ENCODE measurements around the gene ITGB3. TPM values are rescaled to one million over a fixed set of nuclear protein-coding genes. Genes with fewer than 3 reads are reported as not detected.

The ITGB3 gene
- total and polyA plus RNA-seq, 4 donors = 14.4 to 210 (median 50.4) TPM

- H3K36me3 ChIP-seq (ENCODE audit: control insufficient read depth in 1 of 2, insufficient read depth in 2 of 2, low read length in 1 of 2) = peaks cover under 1 to 4% of the 10 kb centered on the region in 2 donors
- no peaks in the 10 kb centered on the region for H3K27me3 ChIP-seq (ENCODE audit: control insufficient read depth in 1 of 2, insufficient read depth in 2 of 2, low read length in 1 of 2)
- DNase-seq (peak in 1 of 2 donors; percentile 79), ATAC-seq (ENCODE audit: low FRiP score) (no peak)
- 77 to 81% methylated on average over 14 of the region's 14 CpGs for WGBS, 2 donors
- peaks cover 5 to 15% of the 10 kb centered on the region in 2 donors for H3K4me1 ChIP-seq (ENCODE audit: control insufficient read depth in 1 of 2, insufficient read depth in 2 of 2, low read length in 2 of 2)
- H3K9me3 ChIP-seq (ENCODE audit: control insufficient read depth, low read length) = no peaks in the 10 kb centered on the region
- intact Hi-C loops (cut with DNase I) = no loop called here
- H3K4me3 ChIP-seq (ENCODE audit: low read length in 2 of 2) = no peak overlapping the region
- H3K27ac ChIP-seq (ENCODE audit: low read depth in 1 of 2, low read length in 2 of 2) = peak overlapping the region; percentile 91 to 100
These were observed 26.6 kb downstream of the ITGB3 start for GRCh38 chr17:47280072-47280811.

- H3K4me3 ChIP-seq (ENCODE audit: low read length in 2 of 2) = no peak overlapping the region
- H3K27me3 ChIP-seq (ENCODE audit: control insufficient read depth in 1 of 2, insufficient read depth in 2 of 2, low read length in 1 of 2) = no peaks in the 10 kb centered on the region
- WGBS, 2 donors = 87 to 89% methylated on average over 6 of the region's 6 CpGs
- ATAC-seq (ENCODE audit: low FRiP score) (no peak), DNase-seq (no peak)
- intact Hi-C loops (cut with DNase I) = no loop called here
- H3K4me1 ChIP-seq (ENCODE audit: control insufficient read depth in 1 of 2, insufficient read depth in 2 of 2, low read length in 2 of 2) = peaks cover 5 to 15% of the 10 kb centered on the region in 2 donors
- H3K9me3 ChIP-seq (ENCODE audit: control insufficient read depth, low read length) = no peaks in the 10 kb centered on the region
- peaks cover 6 to 8% of the 10 kb centered on the region in 2 donors for H3K36me3 ChIP-seq (ENCODE audit: control insufficient read depth in 1 of 2, insufficient read depth in 2 of 2, low read length in 1 of 2)
- peak overlapping the region; percentile 22 to 42 for H3K27ac ChIP-seq (ENCODE audit: low read depth in 1 of 2, low read length in 2 of 2)
These were observed 27.6 kb downstream of the ITGB3 start for GRCh38 chr17:47281216-47281615.

- WGBS, 2 donors = 94 to 96% methylated on average over 6 of the region's 6 CpGs
- H3K27me3 ChIP-seq (ENCODE audit: control insufficient read depth in 1 of 2, insufficient read depth in 2 of 2, low read length in 1 of 2) = no peaks in the 10 kb centered on the region
- intact Hi-C loops (cut with DNase I) = no loop called here
These were observed 31.4 kb downstream of the ITGB3 start for GRCh38 chr17:47285003-47285402.

GRCh38 chr17:47286198-47286914 is 32.7 kb downstream of the ITGB3 start:
- Histone ChIP-seq H3K4me1 (ENCODE audit: control insufficient read depth in 1 of 2, insufficient read depth in 2 of 2, low read length in 2 of 2) (no peaks in the 10 kb centered on the region), H3K27ac (ENCODE audit: low read depth in 1 of 2, low read length in 2 of 2) (no peak overlapping the region), H3K9me3 (ENCODE audit: control insufficient read depth, low read length) (no peaks in the 10 kb centered on the region), H3K36me3 (ENCODE audit: control insufficient read depth in 1 of 2, insufficient read depth in 2 of 2, low read length in 1 of 2) (peaks cover 17 to 18% of the 10 kb centered on the region in 2 donors), H3K4me3 (ENCODE audit: low read length in 2 of 2) (no peak overlapping the region), H3K27me3 (ENCODE audit: control insufficient read depth in 1 of 2, insufficient read depth in 2 of 2, low read length in 1 of 2) (no peaks in the 10 kb centered on the region)
- ATAC-seq (ENCODE audit: low FRiP score) (no peak), DNase-seq (no peak)
- intact Hi-C loops (cut with DNase I) = no loop called here
- WGBS, 2 donors = 87 to 90% methylated on average over 6 of the region's 6 CpGs

More at GRCh38 chr17:47285003-47285402, 31.4 kb downstream of the ITGB3 start:
- ATAC-seq (ENCODE audit: low FRiP score) (no peak), DNase-seq (no peak)
- H3K27ac ChIP-seq (ENCODE audit: low read depth in 1 of 2, low read length in 2 of 2) = no peak overlapping the region
- H3K9me3 ChIP-seq (ENCODE audit: control insufficient read depth, low read length) = no peaks in the 10 kb centered on the region
- H3K4me1 ChIP-seq (ENCODE audit: control insufficient read depth in 1 of 2, insufficient read depth in 2 of 2, low read length in 2 of 2) = peaks cover 0 to 7% of the 10 kb centered on the region in 2 donors
- H3K4me3 ChIP-seq (ENCODE audit: low read length in 2 of 2) = no peak overlapping the region
- H3K36me3 ChIP-seq (ENCODE audit: control insufficient read depth in 1 of 2, insufficient read depth in 2 of 2, low read length in 1 of 2) = peaks cover 11 to 18% of the 10 kb centered on the region in 2 donors

GRCh38 chr17:47287068-47287467 is 33.4 kb downstream of the ITGB3 start:
- DNase-seq = no peak
- Histone ChIP-seq H3K27ac (ENCODE audit: low read depth in 1 of 2, low read length in 2 of 2) (no peak overlapping the region), H3K36me3 (ENCODE audit: control insufficient read depth in 1 of 2, insufficient read depth in 2 of 2, low read length in 1 of 2) (peaks cover 18 to 19% of the 10 kb centered on the region in 2 donors), H3K4me3 (ENCODE audit: low read length in 2 of 2) (no peak overlapping the region), H3K4me1 (ENCODE audit: control insufficient read depth in 1 of 2, insufficient read depth in 2 of 2, low read length in 2 of 2) (no peaks in the 10 kb centered on the region), H3K9me3 (ENCODE audit: control insufficient read depth, low read length) (no peaks in the 10 kb centered on the region), H3K27me3 (ENCODE audit: control insufficient read depth in 1 of 2, insufficient read depth in 2 of 2, low read length in 1 of 2) (no peaks in the 10 kb centered on the region)
- ATAC-seq (ENCODE audit: low FRiP score) = no peak
- WGBS, 2 donors = 94 to 97% methylated on average over 4 of the region's 4 CpGs
- intact Hi-C loops (cut with DNase I) = no loop called here

GRCh38 chr17:47287639-47288038 is 34.0 kb downstream of the ITGB3 start:
- H3K36me3 ChIP-seq (ENCODE audit: control insufficient read depth in 1 of 2, insufficient read depth in 2 of 2, low read length in 1 of 2) = peaks cover 18 to 23% of the 10 kb centered on the region in 2 donors
- intact Hi-C loops (cut with DNase I) = no loop called here
- H3K27me3 ChIP-seq (ENCODE audit: control insufficient read depth in 1 of 2, insufficient read depth in 2 of 2, low read length in 1 of 2) = no peaks in the 10 kb centered on the region
- no peaks in the 10 kb centered on the region for H3K9me3 ChIP-seq (ENCODE audit: control insufficient read depth, low read length)
- no peak for ATAC-seq (ENCODE audit: low FRiP score)
- no peak overlapping the region for H3K27ac ChIP-seq (ENCODE audit: low read depth in 1 of 2, low read length in 2 of 2)
- H3K4me3 ChIP-seq (ENCODE audit: low read length in 2 of 2) = no peak overlapping the region
- H3K4me1 ChIP-seq (ENCODE audit: control insufficient read depth in 1 of 2, insufficient read depth in 2 of 2, low read length in 2 of 2) = no peaks in the 10 kb centered on the region
- 87 to 91% methylated on average over 2 of the region's 2 CpGs for WGBS, 2 donors
- no peak for DNase-seq

GRCh38 chr17:47288531-47289116 is 35.0 kb downstream of the ITGB3 start:
- ATAC-seq (ENCODE audit: low FRiP score) = no peak
- H3K9me3 ChIP-seq (ENCODE audit: control insufficient read depth, low read length) = no peaks in the 10 kb centered on the region
- H3K36me3 ChIP-seq (ENCODE audit: control insufficient read depth in 1 of 2, insufficient read depth in 2 of 2, low read length in 1 of 2) = peaks cover 18 to 23% of the 10 kb centered on the region in 2 donors
- 80% methylated on average over 6 of the region's 6 CpGs for WGBS, 2 donors
- no peaks in the 10 kb centered on the region for H3K4me1 ChIP-seq (ENCODE audit: control insufficient read depth in 1 of 2, insufficient read depth in 2 of 2, low read length in 2 of 2)
- H3K27ac ChIP-seq (ENCODE audit: low read depth in 1 of 2, low read length in 2 of 2) = no peak overlapping the region
- H3K27me3 ChIP-seq (ENCODE audit: control insufficient read depth in 1 of 2, insufficient read depth in 2 of 2, low read length in 1 of 2) = no peaks in the 10 kb centered on the region
- no peak for DNase-seq
- H3K4me3 ChIP-seq (ENCODE audit: low read length in 2 of 2) = no peak overlapping the region
- intact Hi-C loops (cut with DNase I) = no loop called here

- no peaks in the 10 kb centered on the region for H3K27me3 ChIP-seq (ENCODE audit: control insufficient read depth in 1 of 2, insufficient read depth in 2 of 2, low read length in 1 of 2)
- H3K4me3 ChIP-seq (ENCODE audit: low read length in 2 of 2) = no peak overlapping the region
- intact Hi-C loops (cut with DNase I) = no loop called here
- ATAC-seq (ENCODE audit: low FRiP score) = no peak
- no peaks in the 10 kb centered on the region for H3K9me3 ChIP-seq (ENCODE audit: control insufficient read depth, low read length)
- no peak for DNase-seq
- peaks cover 18 to 23% of the 10 kb centered on the region in 2 donors for H3K36me3 ChIP-seq (ENCODE audit: control insufficient read depth in 1 of 2, insufficient read depth in 2 of 2, low read length in 1 of 2)
- H3K4me1 ChIP-seq (ENCODE audit: control insufficient read depth in 1 of 2, insufficient read depth in 2 of 2, low read length in 2 of 2) = peaks cover 0 to 3% of the 10 kb centered on the region in 2 donors
- H3K27ac ChIP-seq (ENCODE audit: low read depth in 1 of 2, low read length in 2 of 2) = peak overlapping the region; percentile 8 to 9
- WGBS, 2 donors = 92 to 94% methylated on average over 1 of the region's 1 CpG
These were observed 35.7 kb downstream of the ITGB3 start for GRCh38 chr17:47289302-47289701.

Measured in aorta (tissue), 5 donors.